UCSD-AML1 (cell line): ENCODE results near the gene TELO2.

Source experiments
- DNase-seq: peaks from one replicate; lab custom pipeline; 2025; ENCODE audit not compliant: unreplicated experiment; lab: John Stamatoyannopoulos, UW

The TELO2 gene

GRCh38 chr16:1511662-1512569 is 18.8 kb downstream of the TELO2 start:
- DNase-seq: no peak

GRCh38 chr16:1512774-1513173 is 19.6 kb downstream of the TELO2 start:
- no peak for DNase-seq

GRCh38 chr16:1514507-1514906 is 21.3 kb downstream of the TELO2 start:
- no peak for DNase-seq

GRCh38 chr16:1518626-1519135 is 25.5 kb downstream of the TELO2 start:
- no peak for DNase-seq

GRCh38 chr16:1519831-1520230 is 26.7 kb downstream of the TELO2 start:
- DNase-seq: no peak

GRCh38 chr16:1520461-1520860 is 27.3 kb downstream of the TELO2 start:
- DNase-seq: no peak

- DNase-seq: no peak
Observed at GRCh38 chr16:1523581-1524245, 30.6 kb downstream of the TELO2 start.

- DNase-seq: no peak
Observed at GRCh38 chr16:1524366-1524765, 31.2 kb downstream of the TELO2 start.

GRCh38 chr16:1525871-1526607 is 32.9 kb downstream of the TELO2 start:
- no peak for DNase-seq

- DNase-seq: peak; percentile 27
Observed at GRCh38 chr16:1526608-1527555, 33.7 kb downstream of the TELO2 start.

- peak; percentile 60 for DNase-seq
Observed at GRCh38 chr16:1527836-1528811, 35.0 kb downstream of the TELO2 start.

- no peak for DNase-seq
Observed at GRCh38 chr16:1528921-1529537, 35.9 kb downstream of the TELO2 start.

- no peak for DNase-seq
Observed at GRCh38 chr16:1530349-1530882, 37.3 kb downstream of the TELO2 start.

GRCh38 chr16:1530883-1531637 is 37.9 kb downstream of the TELO2 start:
- no peak for DNase-seq

- no peak for DNase-seq
Observed at GRCh38 chr16:1531638-1531910, 38.4 kb downstream of the TELO2 start.

GRCh38 chr16:1532081-1532760 is 39.1 kb downstream of the TELO2 start:
- DNase-seq: no peak

- no peak for DNase-seq
Observed at GRCh38 chr16:1532771-1533170, 39.6 kb downstream of the TELO2 start.
